HG02840 (cell line): ENCODE results near the gene PRSS16.
"Not testable (repeated sequence)": the region's sequence is repeated elsewhere in the genome, so short reads cannot be mapped to it uniquely, and the experiment has no call there.

ENCODE experiments used
- ATAC-seq: cut with Tn5 transposase; IDR thresholded peaks from one replicate; pipeline ENCODE4 v1.9.1; 2021; ENCODE audit warnings: mild to moderate bottlenecking, moderate library complexity, moderate number of reproducible peaks; ENCODE audit not compliant: unreplicated experiment, low FRiP score

PRSS16 gene, protein sequence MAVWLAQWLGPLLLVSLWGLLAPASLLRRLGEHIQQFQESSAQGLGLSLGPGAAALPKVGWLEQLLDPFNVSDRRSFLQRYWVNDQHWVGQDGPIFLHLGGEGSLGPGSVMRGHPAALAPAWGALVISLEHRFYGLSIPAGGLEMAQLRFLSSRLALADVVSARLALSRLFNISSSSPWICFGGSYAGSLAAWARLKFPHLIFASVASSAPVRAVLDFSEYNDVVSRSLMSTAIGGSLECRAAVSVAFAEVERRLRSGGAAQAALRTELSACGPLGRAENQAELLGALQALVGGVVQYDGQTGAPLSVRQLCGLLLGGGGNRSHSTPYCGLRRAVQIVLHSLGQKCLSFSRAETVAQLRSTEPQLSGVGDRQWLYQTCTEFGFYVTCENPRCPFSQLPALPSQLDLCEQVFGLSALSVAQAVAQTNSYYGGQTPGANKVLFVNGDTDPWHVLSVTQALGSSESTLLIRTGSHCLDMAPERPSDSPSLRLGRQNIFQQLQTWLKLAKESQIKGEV

DNA sequence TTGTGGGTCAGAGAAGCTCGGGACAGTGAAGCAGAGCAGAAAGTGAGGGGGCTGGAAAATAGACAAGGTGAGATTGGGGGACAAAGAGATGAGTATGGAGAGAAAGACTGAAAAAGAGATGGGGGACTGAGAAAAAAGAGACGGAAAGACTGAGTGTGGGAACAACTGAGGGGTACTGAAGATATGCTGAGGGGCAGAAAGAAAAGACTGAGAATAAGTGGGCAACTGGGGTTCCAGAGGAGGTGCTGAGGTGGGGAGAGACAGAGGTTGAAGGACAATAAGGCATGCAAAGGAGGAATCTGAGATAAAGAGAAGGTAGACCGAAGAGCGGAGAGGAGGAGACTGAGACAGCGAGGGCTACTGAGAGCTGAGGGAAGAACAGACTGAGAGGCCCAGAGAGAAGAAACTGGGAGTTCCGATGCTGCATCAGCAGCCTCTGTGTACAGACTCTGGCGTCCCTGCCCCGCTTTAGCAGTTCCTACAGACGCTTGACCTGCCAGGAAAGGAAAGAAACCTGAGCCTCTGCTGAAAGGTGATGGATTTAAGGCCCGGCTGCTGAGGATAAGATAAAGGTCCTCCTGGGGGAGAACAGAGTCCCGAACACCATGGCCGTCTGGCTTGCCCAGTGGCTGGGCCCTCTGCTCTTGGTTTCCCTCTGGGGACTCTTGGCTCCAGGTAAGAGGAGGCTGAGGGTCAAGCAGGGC lies at the start of gene PRSS16:
PRSS16 (plus strand) TSS at position 569 of the 704 bp plus-strand sequence; CDS start at position 606, 37 bp downstream.
- no peak for ATAC-seq

DNA sequence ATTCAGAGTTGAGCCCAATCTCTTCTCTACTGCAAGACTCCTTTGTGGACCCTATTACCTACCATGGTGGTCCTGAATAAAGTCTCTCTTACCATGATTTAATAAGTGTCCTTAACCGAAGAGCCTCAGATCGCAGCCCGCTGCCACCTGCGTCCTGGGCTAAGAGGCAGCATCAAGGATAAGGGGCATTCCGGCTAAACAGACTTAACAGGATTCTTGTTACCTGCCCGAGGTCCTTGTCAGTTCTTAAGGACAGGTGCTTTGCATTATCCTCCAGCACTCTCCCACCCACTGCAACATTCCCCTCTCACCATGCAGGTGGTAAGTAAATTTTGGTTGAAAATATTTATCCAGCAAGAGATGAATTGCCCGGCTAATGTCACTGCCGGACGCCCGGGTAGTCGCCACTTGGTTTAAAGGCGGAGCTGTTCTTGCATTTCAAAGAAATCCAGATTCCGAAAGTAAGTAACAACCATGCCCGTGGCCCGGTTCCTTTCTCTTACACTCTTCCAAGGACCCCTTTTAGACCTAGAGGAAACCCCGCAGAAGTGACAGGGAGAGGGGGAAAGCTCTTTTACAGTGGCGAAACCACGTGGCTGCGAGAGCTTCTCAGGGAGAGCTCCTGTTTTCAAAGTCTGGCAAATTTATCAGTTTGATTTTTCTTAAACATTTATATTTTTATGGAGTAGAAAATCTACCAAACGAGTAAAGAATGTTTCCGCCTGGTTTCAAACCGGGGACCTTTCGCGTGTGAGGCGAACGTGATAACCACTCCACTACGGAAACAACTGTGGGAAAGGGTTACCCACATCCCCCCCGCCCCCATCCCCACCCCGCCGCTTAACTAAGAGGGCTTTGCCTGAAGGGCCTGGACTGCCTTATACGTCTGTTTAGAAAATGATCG lies 41.9 kb upstream of the PRSS16 start:
- no peak for ATAC-seq

DNA sequence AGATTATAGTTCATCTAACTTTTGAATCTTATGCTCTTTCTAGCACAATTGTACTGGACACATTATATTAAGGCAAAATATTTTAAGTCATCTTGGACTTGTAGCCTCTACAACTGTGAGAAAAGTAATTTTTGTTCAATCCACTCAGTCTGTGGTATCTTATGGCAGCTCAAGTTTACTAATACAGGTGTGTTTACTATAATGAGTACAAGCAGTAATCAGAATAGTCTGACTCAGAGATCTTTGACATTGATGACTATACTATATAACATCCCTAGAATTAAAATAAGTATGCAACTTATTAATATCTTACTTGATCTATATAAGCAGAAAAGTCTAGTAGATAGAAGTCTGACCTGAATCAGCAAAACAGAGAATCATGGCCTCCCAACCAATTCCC lies 40.7 kb upstream of the PRSS16 start:
- no peak for ATAC-seq

DNA sequence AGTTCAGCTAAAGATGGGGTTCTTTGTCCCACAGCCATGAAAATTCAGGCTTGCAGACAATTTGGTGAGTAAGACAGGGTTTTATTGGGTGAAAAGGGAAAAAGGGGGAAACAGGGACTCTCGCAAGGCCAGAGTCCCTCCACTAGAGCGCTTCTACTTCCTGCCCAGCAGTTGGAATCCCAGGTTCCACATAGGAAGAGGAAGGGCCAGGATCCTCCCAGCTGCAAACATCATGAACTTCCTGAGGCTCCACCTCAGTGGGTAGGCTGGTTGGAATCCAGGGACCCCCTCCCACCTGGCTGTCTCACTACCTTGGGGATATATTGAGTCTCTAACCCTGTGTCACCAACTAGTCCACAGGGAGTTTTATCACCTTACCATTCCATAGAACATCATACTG lies 39.5 kb upstream of the PRSS16 start:
- ATAC-seq, result no peak

DNA sequence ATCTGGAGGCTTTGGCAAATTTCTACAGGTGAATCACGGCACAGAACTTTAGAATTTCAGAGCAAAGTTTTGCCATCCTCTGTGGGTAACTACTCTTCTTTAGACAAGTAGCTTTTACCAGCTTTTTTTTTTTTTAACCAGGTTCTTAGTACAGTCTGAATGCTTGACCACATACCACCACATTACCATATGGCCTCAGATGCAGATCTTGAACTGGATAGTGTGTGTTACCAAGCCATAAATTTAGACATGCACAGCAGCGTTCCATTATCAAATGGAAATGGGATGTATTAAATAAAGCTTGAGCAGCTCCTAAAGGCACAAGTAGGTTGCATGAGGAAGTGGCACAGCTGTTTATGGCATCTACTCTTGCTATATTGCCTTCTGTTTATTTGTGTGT lies 38.3 kb upstream of the PRSS16 start:
- no peak for ATAC-seq

DNA sequence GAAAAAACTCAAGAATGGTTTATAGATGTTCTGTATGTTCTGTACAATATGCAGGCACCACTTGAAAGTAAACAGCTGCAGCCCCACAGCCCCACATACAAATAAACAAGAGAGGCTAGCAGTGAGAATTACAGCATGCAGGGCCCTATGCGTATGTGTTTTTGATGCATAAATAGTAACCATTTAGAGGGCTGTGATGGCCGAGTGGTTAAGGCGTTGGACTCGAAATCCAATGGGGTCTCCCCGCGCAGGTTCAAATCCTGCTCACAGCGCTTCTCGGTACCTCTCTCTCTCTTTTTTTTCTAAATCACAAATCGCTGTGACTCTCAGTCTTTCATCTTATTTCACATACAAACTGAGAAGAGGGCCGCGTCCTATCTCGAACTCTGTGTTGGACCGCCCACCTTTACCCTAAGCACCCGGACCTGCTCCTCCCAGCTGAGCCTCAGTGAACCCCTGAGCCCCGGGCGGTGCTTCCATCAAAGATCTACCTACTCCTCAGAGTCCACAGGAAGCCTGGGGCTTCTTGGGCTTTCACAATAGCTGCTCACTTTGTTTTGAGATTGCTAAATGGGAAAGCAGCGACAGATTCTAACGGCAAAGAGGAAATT lies 37.7 kb upstream of the PRSS16 start:
- no peak for ATAC-seq

DNA sequence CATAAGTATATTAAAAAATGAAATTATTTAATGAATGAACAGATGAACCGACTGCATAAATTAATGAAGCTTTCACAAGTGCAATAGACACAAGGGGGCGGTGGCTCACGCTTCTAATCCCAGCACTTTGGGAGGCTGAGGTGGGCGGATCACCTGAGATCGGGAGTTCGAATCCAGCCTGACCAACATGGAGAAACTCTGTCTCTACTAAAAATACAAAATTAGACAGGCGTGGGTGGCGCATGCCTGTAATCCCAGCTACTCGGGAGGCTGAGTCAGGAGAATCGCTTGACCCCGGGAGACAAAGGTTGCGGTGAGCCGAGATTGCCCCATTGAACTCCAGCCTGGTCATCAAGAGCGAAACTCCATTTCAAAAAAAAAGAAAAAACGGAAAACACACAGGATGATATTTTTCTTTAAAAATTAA lies 34.4 kb upstream of the PRSS16 start:
- not testable (repeated sequence) for ATAC-seq

DNA sequence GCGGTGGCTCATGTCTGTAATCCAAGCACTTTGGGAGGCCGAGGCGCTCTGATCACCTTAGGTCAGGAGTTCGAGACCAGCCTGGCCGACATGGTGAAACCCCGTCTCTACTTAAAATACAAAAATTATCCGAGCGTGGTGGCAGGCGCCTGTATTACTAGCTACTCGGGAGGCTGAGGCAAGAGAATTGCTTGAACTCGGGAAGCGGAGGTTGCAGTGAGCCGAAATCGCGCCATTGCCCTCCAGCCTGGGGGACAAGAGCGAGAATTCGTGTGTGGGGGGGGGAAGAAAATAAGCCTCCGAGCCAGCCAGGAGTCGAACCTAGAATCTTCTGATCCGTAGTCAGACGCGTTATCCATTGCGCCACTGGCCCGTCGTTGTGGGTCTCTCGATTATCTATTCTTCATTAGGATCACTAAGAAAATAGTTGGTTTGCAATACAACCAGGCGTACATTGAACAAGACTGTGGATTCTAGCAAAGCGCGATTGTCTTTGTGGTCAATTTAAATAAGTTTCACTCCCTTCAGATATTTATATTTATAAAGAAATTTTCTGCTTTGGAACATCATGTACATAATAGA lies 33.9 kb upstream of the PRSS16 start:
- no peak for ATAC-seq

DNA sequence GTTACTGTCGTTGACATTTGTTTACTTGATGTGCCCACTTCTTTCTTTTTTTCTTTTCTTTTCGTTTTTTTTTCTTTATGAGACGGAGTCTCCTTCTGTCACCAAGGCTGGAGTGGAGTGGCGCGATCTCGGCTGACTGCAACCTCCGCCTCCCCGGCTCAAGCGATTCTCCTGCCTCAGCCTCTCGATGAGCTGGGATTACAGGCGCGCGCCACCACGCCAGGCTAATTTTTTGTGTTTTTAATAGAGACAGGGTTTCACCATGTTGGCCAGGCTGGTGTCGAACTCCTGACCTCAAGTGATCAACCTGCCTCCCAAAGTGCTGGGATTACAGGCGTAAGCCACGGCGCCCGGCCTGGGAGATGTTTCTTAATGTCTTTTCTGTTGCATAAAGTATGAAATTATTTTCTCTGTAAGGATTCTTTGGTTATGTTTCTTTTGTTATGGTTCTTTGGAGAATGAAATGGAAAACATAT lies 33.3 kb upstream of the PRSS16 start:
- no peak for ATAC-seq

DNA sequence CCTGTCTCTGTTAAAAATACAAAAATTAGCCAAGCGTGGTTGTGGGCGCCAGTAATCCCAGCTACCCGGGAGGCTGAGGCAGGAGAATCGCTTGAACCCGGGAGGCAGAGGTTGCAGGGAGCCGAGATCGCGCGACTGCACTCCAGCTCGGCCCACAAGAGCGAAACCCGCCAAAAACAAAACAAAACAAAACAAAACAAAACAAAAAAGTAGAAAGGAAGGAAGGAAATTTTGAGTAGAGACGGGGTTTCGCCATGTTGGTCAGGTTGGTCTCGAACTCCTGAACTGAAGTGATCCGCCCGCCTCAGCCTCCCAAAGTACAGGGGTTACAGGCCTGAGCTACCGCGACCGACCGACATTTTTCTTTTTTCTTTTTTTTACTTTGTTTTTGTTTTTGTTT lies 30.6 kb upstream of the PRSS16 start:
- no peak for ATAC-seq

DNA sequence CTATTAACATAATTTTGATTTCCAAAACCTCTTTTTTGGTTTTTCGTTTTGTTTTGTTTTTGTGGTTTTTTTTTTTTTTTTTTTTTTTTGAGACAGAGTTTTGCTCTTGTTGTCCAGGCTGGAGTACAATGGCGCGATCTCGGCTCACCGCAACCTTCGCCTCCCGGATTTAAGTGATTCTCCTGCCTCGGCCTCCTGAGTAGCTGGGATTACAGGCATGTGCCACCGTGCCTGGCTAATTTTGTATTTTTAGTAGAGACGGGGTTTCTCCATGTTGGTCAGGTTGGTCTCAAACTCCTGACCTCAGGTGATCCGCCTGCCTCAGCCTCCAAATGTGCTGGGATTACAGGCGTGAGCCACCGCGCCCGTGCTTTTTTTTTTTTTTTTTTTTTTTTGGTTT lies 24.5 kb upstream of the PRSS16 start:
- not testable (repeated sequence) for ATAC-seq

DNA sequence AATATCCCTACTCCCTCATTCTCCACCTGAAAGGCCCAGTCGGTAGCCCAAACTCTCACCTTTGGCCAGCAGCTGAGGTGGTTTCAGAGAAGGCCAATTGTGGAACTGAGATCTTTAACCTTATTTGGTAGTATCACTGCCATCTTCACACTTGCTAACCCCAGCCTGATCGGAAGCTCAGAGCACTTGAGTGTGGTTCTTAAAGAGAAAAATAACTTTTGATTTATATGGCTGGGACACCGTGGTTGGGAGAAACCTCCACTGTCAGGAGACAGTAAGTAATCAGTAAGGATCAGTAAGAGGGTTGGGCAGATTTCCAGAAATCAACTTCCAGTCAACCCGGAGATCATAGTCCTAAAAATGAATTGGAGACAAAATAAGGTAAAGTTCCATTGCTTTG lies 22.8 kb upstream of the PRSS16 start:
- ATAC-seq, result no peak

DNA sequence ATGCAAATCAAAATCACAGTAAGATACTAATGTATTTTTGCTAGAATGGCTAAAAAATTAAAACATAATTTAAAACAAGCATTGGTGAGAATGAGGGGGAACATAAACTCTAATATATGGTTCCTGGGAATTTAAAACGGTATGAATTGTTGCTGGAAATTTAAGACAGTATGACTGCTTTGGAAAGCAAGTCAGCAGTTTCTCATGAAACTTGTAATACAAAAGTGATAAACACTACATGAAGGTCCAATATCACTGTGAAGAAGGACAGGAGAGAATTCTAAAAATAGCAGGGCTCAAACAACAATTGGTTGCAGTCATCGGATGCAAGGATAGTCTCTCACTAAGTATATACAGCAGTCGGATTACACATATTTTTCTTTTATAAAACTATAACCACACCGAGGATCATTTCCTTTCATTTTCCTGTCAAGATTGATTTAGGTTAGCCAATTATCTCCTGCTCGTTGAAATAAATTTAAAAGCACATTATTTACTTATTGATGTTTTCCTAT lies 18.5 kb upstream of the PRSS16 start:
- ATAC-seq, result no peak

DNA sequence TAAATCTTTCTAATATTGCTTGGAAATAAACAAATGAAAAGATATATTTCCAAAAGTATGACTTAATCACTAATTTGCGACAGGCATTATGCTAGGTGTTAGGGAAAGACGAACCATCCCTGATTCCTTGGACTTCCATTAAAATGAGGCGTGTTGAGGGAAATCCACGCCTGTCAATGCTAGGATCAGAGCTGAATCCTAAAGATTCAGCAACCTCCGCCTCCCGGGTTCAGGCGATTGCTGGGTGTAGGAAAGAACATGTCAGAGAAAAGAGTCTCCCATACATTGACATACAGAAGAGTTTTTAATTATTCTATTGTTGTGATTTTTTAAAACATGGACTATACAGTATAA lies 16.8 kb upstream of the PRSS16 start:
- ATAC-seq, result no peak

DNA sequence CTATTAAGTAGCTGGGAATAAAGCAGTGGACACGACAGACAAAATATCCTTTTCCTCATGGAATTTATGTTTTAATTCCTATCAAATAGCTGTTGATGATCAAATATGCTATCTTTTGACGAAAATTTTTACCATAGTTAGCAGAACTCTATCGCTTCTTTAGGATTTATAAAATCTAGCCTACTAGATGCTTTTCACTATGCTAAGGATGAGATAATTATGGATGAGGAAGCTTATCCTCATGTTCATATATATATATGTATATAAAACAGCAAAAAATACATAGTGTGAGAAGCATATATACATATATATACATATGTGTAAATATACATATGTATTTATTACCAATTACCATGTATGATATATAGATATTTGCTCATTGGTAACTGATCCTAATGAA lies 12.9 kb upstream of the PRSS16 start:
- ATAC-seq, result no peak

DNA sequence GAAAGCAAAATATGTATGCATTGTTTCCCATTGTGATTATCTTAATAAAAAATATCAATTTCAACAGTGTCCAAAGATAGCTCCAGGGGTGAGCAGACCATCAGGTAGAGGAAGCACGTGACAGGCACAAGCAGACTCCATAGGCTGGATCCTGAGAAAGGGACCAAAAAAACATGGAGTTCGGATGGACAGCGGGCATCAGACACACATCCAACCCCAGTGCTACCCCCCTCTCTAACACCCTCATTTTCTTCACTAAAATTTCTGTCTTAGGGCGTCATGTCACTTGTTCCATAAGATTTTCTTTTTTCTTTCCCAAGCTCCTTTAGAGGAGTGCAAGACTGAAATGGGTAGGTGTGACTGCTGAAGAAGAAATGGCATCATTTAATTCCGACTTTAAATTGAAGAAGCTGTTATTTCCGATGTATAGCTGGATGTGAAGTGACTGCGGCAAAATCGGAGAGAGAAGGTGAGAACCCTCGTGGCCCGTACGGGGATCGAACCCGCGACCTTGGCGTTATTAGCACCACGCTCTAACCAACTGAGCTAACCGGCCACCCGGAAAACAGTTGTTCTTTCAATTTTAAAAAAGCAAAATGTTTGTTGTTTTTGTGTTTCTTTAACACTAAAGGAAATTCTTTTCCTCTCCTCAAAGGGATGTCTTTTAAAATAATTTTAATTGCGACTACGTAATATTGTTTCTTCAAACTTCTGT lies 10.3 kb upstream of the PRSS16 start:
- ATAC-seq, result no peak

DNA sequence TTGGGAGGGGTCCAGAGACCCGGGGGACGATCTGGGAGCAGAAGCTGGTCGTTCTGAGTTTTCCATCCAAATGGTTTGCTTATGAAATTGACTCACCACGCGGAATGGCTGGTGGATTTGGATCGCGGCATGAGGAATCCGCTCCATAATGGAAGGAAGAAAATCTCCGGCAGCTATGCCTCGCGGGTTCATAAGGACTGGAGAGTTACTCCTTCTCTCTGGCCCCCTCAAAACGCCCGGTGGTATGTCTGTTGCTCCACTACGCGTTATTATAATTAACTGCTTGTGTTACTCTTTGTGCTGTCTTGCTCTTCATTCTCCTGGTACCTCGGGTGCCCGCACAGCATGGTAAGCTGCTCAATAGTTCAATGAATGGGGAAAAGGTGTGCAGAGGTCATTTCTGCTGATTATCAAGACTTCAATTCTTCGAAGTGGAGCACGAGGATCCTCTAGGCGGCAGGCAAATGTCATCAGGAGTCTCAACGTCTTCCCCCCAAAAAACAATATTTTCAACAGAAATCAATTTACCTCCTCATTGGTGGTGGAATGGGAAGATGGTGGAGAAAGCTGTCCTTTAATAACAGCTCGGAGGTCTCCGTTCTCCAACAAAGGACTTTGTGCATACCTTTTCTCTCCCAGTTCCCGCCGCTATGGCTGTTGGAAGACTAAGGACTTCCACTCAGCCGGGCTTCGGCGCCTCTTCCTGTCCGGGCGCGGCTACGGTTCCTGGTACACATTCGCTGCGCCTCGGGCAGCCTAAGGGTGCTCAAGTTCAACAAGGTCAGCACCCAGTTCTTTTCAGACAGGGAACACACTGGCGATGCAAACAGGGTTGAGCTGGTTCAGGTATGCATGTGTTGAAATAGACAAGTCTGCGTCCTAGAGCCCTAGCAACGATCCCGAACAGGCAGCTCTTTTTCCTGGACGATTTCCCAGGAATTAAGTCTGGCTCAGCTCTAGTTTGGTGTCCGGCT lies 9.2 kb upstream of the PRSS16 start:
- no peak for ATAC-seq

DNA sequence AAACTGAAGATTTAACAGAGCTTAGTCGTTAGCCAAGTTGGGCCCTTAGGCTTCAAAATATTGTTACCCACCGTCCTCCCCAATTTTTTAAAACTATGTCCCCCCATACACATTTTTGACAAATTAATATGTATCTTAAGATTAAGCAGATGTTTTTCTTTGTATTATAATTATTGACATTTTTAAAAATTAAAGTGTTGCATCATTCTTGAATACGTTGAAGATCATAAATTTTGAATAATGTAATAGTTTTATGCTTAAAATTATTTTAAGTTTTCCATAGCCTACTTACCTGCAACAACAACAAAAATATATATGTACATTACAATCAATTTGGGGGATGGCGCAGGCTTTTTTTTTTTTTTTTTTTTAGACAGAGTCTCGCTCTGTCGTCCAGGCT lies 8.2 kb upstream of the PRSS16 start:
- no peak for ATAC-seq
